Caco-2 (cell line): ENCODE measurements around the gene GPR22. TPM values are rescaled to one million over a fixed set of nuclear protein-coding genes. Genes with fewer than 3 reads are reported as not detected.

Experiments used
- BruUV-seq: library from RNA; stranded (reverse); fragments of 400-500 nt; replicated peaks from 2 replicates; lab custom pipeline; 2021; lab: Mats Ljungman, UMichigan
- CTCF ChIA-PET: fragments of 300-600 bp; sonication (Branson Sonifier 250); formaldehyde crosslinking; loops from one replicate; lab custom pipeline; 2022; ENCODE audit warnings: antibody characterized with exemption; lab: Charles Lee
- POLR2A ChIA-PET: fragments of 300-600 bp; sonication (Branson Sonifier 250); formaldehyde crosslinking; loops from one replicate; lab custom pipeline; 2022; ENCODE audit warnings: antibody characterized with exemption; lab: Charles Lee
- DNase-seq, 2 experiments: peaks; one replicate each; pipeline versions ENCODE4 v3.0.0 to v3.0.0-alpha.2; 2020 to 2022
- H3K27me3 ChIP-seq: replicated peaks from 2 replicates; pipeline ENCODE4 v1.6.0; 2011; ENCODE audit warnings: low read length; ENCODE audit not compliant: control insufficient read depth, insufficient read depth
- H3K36me3 ChIP-seq: 2 replicates; pipeline ENCODE4 v1.5.1; 2011; ENCODE audit warnings: low read length; ENCODE audit not compliant: control insufficient read depth, insufficient read depth
- H3K4me1 ChIP-seq: fragments of 250-450 bp; sonication (Bioruptor Pico); 2 replicates; pipeline ENCODE4 v1.5.1; 2020; ENCODE audit warnings: mild to moderate bottlenecking
- H3K4me3 ChIP-seq: 2 replicates; pipeline ENCODE4 v1.5.1; 2011; ENCODE audit warnings: low read depth, mild to moderate bottlenecking, control low read depth, low read length
- H3K9me3 ChIP-seq: fragments of 250-450 bp; sonication (Bioruptor Pico); 2 replicates; pipeline ENCODE4 v1.5.1; 2020; ENCODE audit warnings: mild to moderate bottlenecking, moderate library complexity
- H3K27ac Mint-ChIP-seq: one replicate; pipeline ENCODE4 v1.8.0; 2022; ENCODE audit warnings: mixed read lengths; ENCODE audit not compliant: unreplicated experiment
- H3K27me3 Mint-ChIP-seq: one replicate; pipeline ENCODE4 v1.8.0; 2022; ENCODE audit warnings: mixed read lengths; ENCODE audit not compliant: insufficient read depth, unreplicated experiment
- H3K36me3 Mint-ChIP-seq: one replicate; pipeline ENCODE4 v1.8.0; 2022; ENCODE audit warnings: mild to moderate bottlenecking, mixed read lengths; ENCODE audit not compliant: insufficient read depth, unreplicated experiment
- H3K4me1 Mint-ChIP-seq: one replicate; pipeline ENCODE4 v1.8.0; 2022; ENCODE audit warnings: low read depth, mixed read lengths; ENCODE audit not compliant: unreplicated experiment
- H3K4me3 Mint-ChIP-seq: one replicate; pipeline ENCODE4 v1.8.0; 2022; ENCODE audit warnings: mild to moderate bottlenecking, moderate library complexity, mixed read lengths; ENCODE audit not compliant: unreplicated experiment
- H3K9me3 Mint-ChIP-seq: one replicate; pipeline ENCODE4 v1.8.0; 2022; ENCODE audit warnings: mixed read lengths; ENCODE audit not compliant: unreplicated experiment
- CTCF ChIP-seq, 2 experiments: fragments of 200-600 bp in 1 of 2; IDR thresholded peaks; 1 replicate in 1 of 2; 2 replicates in 1 of 2; pipeline versions ENCODE4 v1.5.1 to v1.8.0; 2011 to 2022; ENCODE audit warnings: antibody characterized with exemption in 1 of 2, control low read depth in 1 of 2, inconsistent platforms in 1 of 2, low read depth in 1 of 2, low read length in 1 of 2, mild to moderate bottlenecking in 1 of 2, moderate library complexity in 1 of 2; ENCODE audit not compliant: insufficient read depth in 1 of 2, severe bottlenecking in 1 of 2, unreplicated experiment in 1 of 2
- intact Hi-C: fragments of 100-400 bp; cut with micrococcal nuclease; formaldehyde crosslinking; loops from one replicate; pipeline ENCODE4 v1.10.0; 2022; ENCODE audit not compliant: unreplicated experiment
- total RNA-seq: library from RNA; stranded (reverse); gene quantifications from 2 replicates; pipeline ENCODE4 v1.2.3, GENCODE V29; 2022

GPR22 gene
- total RNA-seq, 1 experiment from 2014 or later = not detected

- Mint-ChIP-seq H3K4me3 (no peak overlapping the region), H3K9me3 (no peaks in the 10 kb centered on the region), H3K36me3 (peaks cover 6% of the 10 kb centered on the region), H3K4me1 (no peaks in the 10 kb centered on the region), H3K27me3 (no peaks in the 10 kb centered on the region), H3K27ac (no peak overlapping the region)
- no peak for DNase-seq
- Histone ChIP-seq H3K36me3 (no peaks in the 10 kb centered on the region), H3K27me3 (no peaks in the 10 kb centered on the region), H3K4me3 (no peak overlapping the region), H3K9me3 (no peaks in the 10 kb centered on the region), H3K4me1 (no peaks in the 10 kb centered on the region)
- no TSS peak for BruUV-seq
- TF ChIP-seq CTCF (IDR thresholded peaks at IDR 0.05; ENCODE audit: insufficient read depth in 1 of 2, low read depth in 1 of 2, low read length in 1 of 2, severe bottlenecking in 1 of 2, unreplicated experiment in 1 of 2) = no peak
- ChIA-PET CTCF (no interaction called here), POLR2A (no interaction called here)
- intact Hi-C loops = no loop called here
These were observed 39.8 kb upstream of the GPR22 start for GRCh38 chr7:107430057-107430456.

GRCh38 chr7:107432261-107432660, 37.6 kb upstream of the GPR22 start:
- Mint-ChIP-seq H3K27ac (no peak overlapping the region), H3K27me3 (no peaks in the 10 kb centered on the region), H3K4me3 (no peak overlapping the region), H3K4me1 (no peaks in the 10 kb centered on the region), H3K9me3 (peaks cover 13% of the 10 kb centered on the region), H3K36me3 (peaks cover 6% of the 10 kb centered on the region)
- DNase-seq = no peak
- Histone ChIP-seq H3K27me3 (no peaks in the 10 kb centered on the region), H3K9me3 (no peaks in the 10 kb centered on the region), H3K4me1 (no peaks in the 10 kb centered on the region), H3K4me3 (no peak overlapping the region), H3K36me3 (no peaks in the 10 kb centered on the region)
- POLR2A ChIA-PET = no interaction called here
- BruUV-seq = no TSS peak
- intact Hi-C loops = no loop called here
- CTCF ChIA-PET = no interaction called here
- no peak for TF ChIP-seq CTCF (IDR thresholded peaks at IDR 0.05; ENCODE audit: insufficient read depth in 1 of 2, low read depth in 1 of 2, low read length in 1 of 2, severe bottlenecking in 1 of 2, unreplicated experiment in 1 of 2)

- Mint-ChIP-seq H3K4me1 (no peaks in the 10 kb centered on the region), H3K27ac (no peak overlapping the region), H3K4me3 (no peak overlapping the region), H3K36me3 (peaks cover 6% of the 10 kb centered on the region), H3K27me3 (no peaks in the 10 kb centered on the region), H3K9me3 (peaks cover 13% of the 10 kb centered on the region)
- Histone ChIP-seq H3K4me1 (no peaks in the 10 kb centered on the region), H3K9me3 (no peaks in the 10 kb centered on the region), H3K27me3 (no peaks in the 10 kb centered on the region), H3K4me3 (no peak overlapping the region), H3K36me3 (no peaks in the 10 kb centered on the region)
- no peak for DNase-seq
- ChIA-PET POLR2A (no interaction called here), CTCF (no interaction called here)
- intact Hi-C loops = no loop called here
- no peak for TF ChIP-seq CTCF (IDR thresholded peaks at IDR 0.05; ENCODE audit: insufficient read depth in 1 of 2, low read depth in 1 of 2, low read length in 1 of 2, severe bottlenecking in 1 of 2, unreplicated experiment in 1 of 2)
- BruUV-seq = no TSS peak
These were observed 34.1 kb upstream of the GPR22 start for GRCh38 chr7:107435749-107436148.
